PC-3 (cell line): ENCODE data around the gene CORO1C. TPM values are rescaled to one million over a fixed set of nuclear protein-coding genes. Genes with fewer than 3 reads are reported as not detected.

Experiments
- ATAC-seq: fragments of 200-7000 bp; cut with Tn5 transposase; 2 replicates; pipeline ENCODE4 v1.9.1; 2020; ENCODE audit warnings: mild to moderate bottlenecking, moderate library complexity
- BruUV-seq: library from RNA; stranded (reverse); fragments of 400-500 nt; replicated peaks from 2 replicates; lab custom pipeline; 2021; lab: Mats Ljungman, UMichigan
- CTCF ChIA-PET: fragments of 300-600 bp; sonication (Branson Sonifier 250); formaldehyde crosslinking; loops from one replicate; lab custom pipeline; 2022; ENCODE audit warnings: antibody characterized with exemption; lab: Charles Lee
- POLR2A ChIA-PET: fragments of 300-600 bp; sonication (Branson Sonifier 250); formaldehyde crosslinking; loops from one replicate; lab custom pipeline; 2022; ENCODE audit warnings: antibody characterized with exemption; ENCODE audit not compliant: unreplicated experiment; lab: Charles Lee
- DNase-seq: peaks from one replicate; pipeline ENCODE4 v3.0.0-alpha.2; 2015
- H2AFZ ChIP-seq: fragments of 300-600 bp; sonication (generic); 2 replicates; pipeline ENCODE4 v1.6.0; 2016; ENCODE audit warnings: antibody characterized with exemption, low read length
- H3F3A ChIP-seq: fragments of 300-600 bp; sonication (generic); one replicate; pipeline ENCODE4 v1.6.0; 2017; ENCODE audit warnings: antibody characterized with exemption, low read length, control low read depth, mild to moderate bottlenecking; ENCODE audit not compliant: unreplicated experiment
- H3K27ac ChIP-seq: fragments of 300-600 bp; sonication (generic); 2 replicates; pipeline ENCODE4 v1.5.1; 2016; ENCODE audit warnings: mild to moderate bottlenecking, low read length
- H3K27me3 ChIP-seq: fragments of 300-600 bp; sonication (generic); 2 replicates; pipeline ENCODE4 v1.6.1; 2016; ENCODE audit warnings: low read length, mixed read lengths
- H3K36me3 ChIP-seq: fragments of 300-600 bp; sonication (generic); 2 replicates; pipeline ENCODE4 v1.6.1; 2016; ENCODE audit warnings: low read depth, mixed run types, low read length, mixed read lengths
- H3K4me1 ChIP-seq: fragments of 300-600 bp; sonication (generic); 2 replicates; pipeline ENCODE4 v1.5.1; 2016; ENCODE audit warnings: low read length; ENCODE audit not compliant: insufficient read depth
- H3K4me2 ChIP-seq: fragments of 300-600 bp; sonication (generic); 2 replicates; pipeline ENCODE4 v1.6.0; 2016; ENCODE audit warnings: low read length
- H3K4me3 ChIP-seq: fragments of 300-600 bp; sonication (generic); 2 replicates; pipeline ENCODE4 v1.5.1; 2016; ENCODE audit warnings: mild to moderate bottlenecking, low read length, mixed read lengths
- H3K79me2 ChIP-seq: fragments of 300-600 bp; sonication (generic); 2 replicates; pipeline ENCODE4 v1.6.1; 2017; ENCODE audit warnings: low read length, mixed read lengths
- H3K9ac ChIP-seq: fragments of 300-600 bp; sonication (generic); 2 replicates; pipeline ENCODE4 v1.6.0; 2016; ENCODE audit warnings: mild to moderate bottlenecking, low read length
- H3K9me2 ChIP-seq: fragments of 300-600 bp; sonication (generic); replicated peaks from 2 replicates; pipeline ENCODE4 v1.6.1; 2016; ENCODE audit warnings: mixed run types, low read length, mixed read lengths
- H3K9me3 ChIP-seq: fragments of 300-600 bp; sonication (generic); 2 replicates; pipeline ENCODE4 v1.6.1; 2016; ENCODE audit warnings: low read length, mixed read lengths
- H4K20me1 ChIP-seq: fragments of 300-600 bp; sonication (generic); 2 replicates; pipeline ENCODE4 v1.6.1; 2016; ENCODE audit warnings: low read length, mixed read lengths
- CTCF ChIP-seq: fragments of 300-600 bp; sonication (generic); conservative IDR thresholded peaks from 2 replicates; pipeline ENCODE4 v1.5.1; 2017; ENCODE audit warnings: antibody characterized with exemption, low read depth, mild to moderate bottlenecking, low read length
- EZH2 ChIP-seq: fragments of 300-600 bp; sonication (generic); IDR thresholded peaks from one replicate; pipeline ENCODE4 v1.6.1; 2017; ENCODE audit warnings: antibody characterized with exemption, mild to moderate bottlenecking, low read length; ENCODE audit not compliant: unreplicated experiment
- EZH2phosphoT487 ChIP-seq: fragments of 300-600 bp; sonication (generic); IDR thresholded peaks from 2 replicates; pipeline ENCODE4 v1.6.1; 2018; ENCODE audit warnings: mild to moderate bottlenecking, antibody characterized with exemption, low read length, borderline replicate concordance
- intact Hi-C: fragments of 100-400 bp; cut with micrococcal nuclease; formaldehyde crosslinking; loops from 2 replicates; pipeline ENCODE4 v1.9.0; 2023
- total RNA-seq: library from RNA; depleted of rRNA; stranded (reverse); fragments of >200 nt; gene quantifications from 2 replicates; pipeline ENCODE4 v1.2.3, GENCODE V29; 2014

CORO1C gene
- total RNA-seq, 1 experiment from 2014 or later = 179 TPM

- H4K20me1 ChIP-seq = peaks cover 30% of the 10 kb centered on the region
- H3K9ac ChIP-seq = no peak overlapping the region
- BruUV-seq = TSS peak; percentile 11
- no peak overlapping the region for H2AFZ ChIP-seq
- CTCF ChIA-PET = no interaction called here
- TF ChIP-seq EZH2phosphoT487 = no peak
- TF ChIP-seq EZH2 = no peak
- no peak for TF ChIP-seq CTCF
- no peaks in the 10 kb centered on the region for H3K9me3 ChIP-seq
- H3K4me1 ChIP-seq = peaks cover 30% of the 10 kb centered on the region
- ATAC-seq = no peak
- intact Hi-C loops = no loop called here
- no peak overlapping the region for H3K4me3 ChIP-seq
- H3K36me3 ChIP-seq = peaks cover 60% of the 10 kb centered on the region
- H3K9me2 ChIP-seq = no peaks in the 10 kb centered on the region
- DNase-seq = no peak
- H3K79me2 ChIP-seq = peaks cover 95% of the 10 kb centered on the region
- POLR2A ChIA-PET = interaction anchor here (0.6 kb wide), 1 partner anchor 29 kb away, joined by 3 read pairs; no protein-coding TSS in a partner anchor
- no peak overlapping the region for H3K27ac ChIP-seq
- H3F3A ChIP-seq = peaks cover 14% of the 10 kb centered on the region
- H3K27me3 ChIP-seq = no peaks in the 10 kb centered on the region
- H3K4me2 ChIP-seq = no peak overlapping the region
Observed at GRCh38 chr12:108699955-108700563, 31.3 kb downstream of the CORO1C start.

- peaks cover 49% of the 10 kb centered on the region for H3K4me1 ChIP-seq
- H3K79me2 ChIP-seq = peaks cover 95% of the 10 kb centered on the region
Observed at GRCh38 chr12:108697905-108698304, 33.4 kb downstream of the CORO1C start.

More at GRCh38 chr12:108697905-108698304, 33.4 kb downstream of the CORO1C start:
- Histone ChIP-seq H3K9me2 (no peaks in the 10 kb centered on the region), H3K36me3 (peaks cover 63% of the 10 kb centered on the region), H3K9me3 (no peaks in the 10 kb centered on the region), H3F3A (peaks cover 21% of the 10 kb centered on the region), H4K20me1 (peaks cover 21% of the 10 kb centered on the region), H3K4me2 (no peak overlapping the region), H3K27me3 (no peaks in the 10 kb centered on the region), H3K4me3 (no peak overlapping the region), H3K9ac (no peak overlapping the region), H2AFZ (no peak overlapping the region), H3K27ac (peak overlapping the region; percentile 89)
- TF ChIP-seq CTCF (no peak), EZH2 (no peak), EZH2phosphoT487 (no peak)
- ChIA-PET POLR2A (no interaction called here), CTCF (no interaction called here)
- DNase-seq (no peak), ATAC-seq (peak; percentile 2; the same call in 1 of the 2 replicates)
- no TSS peak for BruUV-seq
- intact Hi-C loops = no loop called here
